GF-D8 (cell line): ENCODE data around the gene LGALS7.
"Not testable (repeated sequence)": the region's sequence is repeated elsewhere in the genome, so short reads cannot be mapped to it uniquely, and the experiment has no call there.

Experiments
- DNase-seq: peaks from one replicate; lab custom pipeline; 2025; lab: John Stamatoyannopoulos, UW

LGALS7 gene

DNA sequence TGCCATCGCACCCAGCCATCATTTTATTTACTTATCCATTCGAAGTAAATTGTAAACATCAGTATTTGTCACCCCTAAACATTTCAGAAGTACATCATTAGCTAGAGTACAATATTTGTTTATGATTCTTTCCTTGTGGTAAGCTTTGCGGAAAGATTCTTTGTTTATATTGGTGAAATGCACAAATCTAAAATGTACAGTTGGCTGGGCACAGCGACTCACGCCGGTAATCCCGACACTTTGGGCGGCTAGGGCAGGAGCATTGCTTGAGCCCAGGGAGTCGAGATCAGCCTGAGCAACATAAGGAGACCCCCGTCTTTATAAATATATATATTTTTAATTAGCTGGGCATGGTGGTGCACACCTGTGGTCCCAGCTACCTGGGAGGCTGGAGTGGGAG is 25.8 kb upstream of the LGALS7 start:
- DNase-seq, result no peak

- not testable (repeated sequence) for DNase-seq
Observed at GRCh38 chr19:38797781-38798180, 24.5 kb upstream of the LGALS7 start.

DNA sequence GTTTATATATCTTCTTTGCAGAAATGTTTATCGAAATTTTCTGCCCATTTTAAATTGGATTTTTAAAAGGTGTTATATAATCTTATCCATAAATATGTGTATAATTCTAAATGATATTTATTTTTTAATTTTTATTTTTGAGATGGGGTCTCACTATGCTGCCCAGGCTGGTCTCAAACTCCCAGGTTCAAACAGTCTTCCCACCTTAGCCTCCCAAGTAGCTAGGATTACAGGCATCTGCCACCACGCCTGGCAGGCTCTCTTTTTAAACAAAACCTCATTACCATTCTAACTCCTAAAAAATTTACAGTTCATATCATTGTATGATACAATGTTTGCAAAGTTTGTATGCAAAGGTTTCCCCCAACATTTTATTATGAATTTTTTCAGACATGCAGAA is 22.8 kb upstream of the LGALS7 start:
- no peak for DNase-seq

GRCh38 chr19:38795549-38795948 is 22.2 kb upstream of the LGALS7 start:
- DNase-seq, result no peak

- no peak for DNase-seq
Observed at GRCh38 chr19:38793671-38794070, 20.4 kb upstream of the LGALS7 start.

- no peak for DNase-seq
Observed at GRCh38 chr19:38793177-38793576, 19.9 kb upstream of the LGALS7 start.

- DNase-seq, result no peak
Observed at GRCh38 chr19:38792250-38793111, 19.2 kb upstream of the LGALS7 start.

- not testable (repeated sequence) for DNase-seq
Observed at GRCh38 chr19:38791451-38792064, 18.2 kb upstream of the LGALS7 start.

GRCh38 chr19:38790507-38791403 is 17.4 kb upstream of the LGALS7 start:
- not testable (repeated sequence) for DNase-seq

GRCh38 chr19:38788478-38789243 is 15.3 kb upstream of the LGALS7 start, which contains the start of gene LGALS7B:
Gene LGALS7B (plus strand): TSS chr19:38789200. CDS start chr19:38789227, 27 bp downstream.
- DNase-seq, result no peak

GRCh38 chr19:38786572-38787265 is 13.4 kb upstream of the LGALS7 start:
- DNase-seq, result no peak

DNA sequence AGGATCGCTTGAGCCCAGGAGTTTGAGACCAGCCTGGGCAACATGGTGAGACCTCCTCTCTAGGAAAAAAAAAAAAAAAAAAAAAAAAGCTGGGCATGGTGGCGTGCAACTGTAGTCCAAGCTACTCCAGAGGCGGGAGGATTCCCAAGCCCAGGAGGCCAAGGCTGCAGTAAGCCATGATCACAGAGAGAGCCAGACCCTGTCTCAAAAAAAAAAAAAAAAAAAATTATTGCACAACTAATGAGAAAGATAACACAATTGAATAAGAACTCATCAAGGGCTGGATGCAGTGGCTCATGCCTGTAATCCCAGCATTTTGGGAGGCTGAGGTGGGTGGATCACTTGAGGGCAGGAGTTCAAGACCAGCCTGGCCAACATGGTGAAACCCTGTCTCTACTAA is 12.7 kb upstream of the LGALS7 start:
- not testable (repeated sequence) for DNase-seq

GRCh38 chr19:38785187-38785699 is 11.9 kb upstream of the LGALS7 start:
- no peak for DNase-seq

DNA sequence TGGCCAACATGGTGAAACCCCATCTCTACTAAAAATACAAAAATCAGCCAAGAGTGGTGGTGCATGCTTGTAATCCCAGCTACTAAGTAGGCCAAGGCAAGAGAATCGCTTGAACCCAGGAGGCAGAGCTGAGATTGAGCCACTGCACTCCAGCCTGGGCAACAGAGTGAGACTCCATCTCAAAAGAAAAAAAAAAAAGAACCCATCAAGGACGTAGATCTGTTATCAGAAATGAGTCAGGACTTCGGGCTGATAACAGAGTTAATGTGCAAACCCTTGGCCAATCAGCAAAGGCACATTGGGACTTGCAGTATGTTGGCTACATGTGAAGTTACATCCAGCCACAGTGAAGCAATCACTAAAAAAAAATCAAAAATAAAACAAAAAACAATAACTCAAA is 10.9 kb upstream of the LGALS7 start:
- DNase-seq, result no peak

GRCh38 chr19:38782212-38782611 is 8.9 kb upstream of the LGALS7 start:
- DNase-seq, result not testable (repeated sequence)

- DNase-seq, result no peak
Observed at GRCh38 chr19:38781058-38781457, 7.7 kb upstream of the LGALS7 start.

GRCh38 chr19:38780443-38780842 is 7.1 kb upstream of the LGALS7 start:
- no peak for DNase-seq

DNA sequence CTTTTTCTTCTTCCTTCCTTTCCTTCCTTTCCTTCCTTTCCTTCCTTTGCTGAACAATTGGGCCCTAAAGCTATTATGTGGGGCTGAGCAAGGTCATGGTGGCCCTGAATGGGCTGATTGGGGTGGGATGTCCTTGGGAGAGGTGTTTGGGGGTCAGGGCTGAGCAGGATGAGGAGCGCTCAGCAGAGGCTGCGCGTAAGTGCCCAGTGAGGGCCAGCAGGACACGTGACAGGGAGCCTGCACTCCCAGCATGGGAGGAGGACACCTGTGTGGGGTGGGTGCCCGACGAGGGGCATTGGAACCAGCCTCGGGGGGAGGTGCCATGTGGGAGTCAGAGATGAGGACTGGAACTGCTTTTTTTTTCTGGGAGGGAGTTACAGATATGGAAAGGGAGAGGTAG is 5.4 kb upstream of the LGALS7 start:
- no peak for DNase-seq

DNA sequence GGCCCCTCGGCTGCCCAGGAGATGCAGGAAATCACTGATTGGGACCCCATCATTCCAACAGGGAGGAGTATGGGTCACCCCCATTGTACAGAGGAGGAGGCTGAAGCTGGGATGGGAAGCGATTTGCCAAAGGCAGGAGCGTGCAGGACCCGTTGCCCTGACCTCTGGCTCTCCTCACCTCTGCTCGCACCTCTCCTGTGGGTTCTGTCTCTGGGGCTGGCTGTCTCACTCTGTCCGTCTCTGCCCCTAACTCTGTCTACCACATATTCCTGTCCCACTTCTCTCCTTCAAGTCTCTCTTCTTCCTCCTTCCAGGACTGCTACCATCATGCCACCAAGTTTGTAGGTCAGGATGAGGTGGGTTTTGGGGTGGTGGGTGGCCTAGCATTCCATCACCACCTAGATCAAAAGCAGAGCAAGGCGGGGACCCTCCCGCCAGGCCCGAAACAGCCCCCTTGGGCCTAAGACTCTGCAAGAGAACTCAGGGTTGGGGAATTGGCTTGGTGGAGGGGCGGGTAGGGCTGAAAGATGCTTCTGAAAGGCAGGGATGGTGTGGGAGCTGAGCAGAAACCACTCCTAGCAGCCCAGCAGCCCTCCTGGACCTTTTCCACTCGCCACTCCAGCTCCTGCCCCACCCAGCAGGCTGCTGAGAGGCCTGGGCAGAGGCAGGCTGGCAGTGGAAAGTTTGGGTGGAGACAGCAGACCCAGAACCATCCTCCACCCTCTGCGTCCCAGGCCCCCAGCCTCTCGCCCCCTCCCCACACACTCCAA is 1.0 kb upstream of the LGALS7 start:
- no peak for DNase-seq

GRCh38 chr19:38771569-38771968 is 1.7 kb downstream of the LGALS7 start:
- not testable (repeated sequence) for DNase-seq
